A673 (cell line): Measurements from ENCODE around the gene TMEM59L. TPM values are rescaled to one million over a fixed set of nuclear protein-coding genes. Genes with fewer than 3 reads are reported as not detected.

Experiments
- BruUV-seq: library from RNA; stranded (reverse); fragments of 400-500 nt; replicated peaks from 2 replicates; lab custom pipeline; 2021; lab: Mats Ljungman, UMichigan
- CTCF ChIA-PET: fragments of 300-600 bp; sonication (Branson Sonifier 250); formaldehyde crosslinking; loops from one replicate; lab custom pipeline; 2022; ENCODE audit warnings: antibody characterized with exemption; lab: Charles Lee
- POLR2A ChIA-PET: fragments of 300-600 bp; sonication (Branson Sonifier 250); formaldehyde crosslinking; loops from one replicate; lab custom pipeline; 2022; ENCODE audit warnings: antibody characterized with exemption; ENCODE audit not compliant: low non-redundant PET; lab: Charles Lee
- DNase-seq: peaks from one replicate; pipeline ENCODE4 v3.0.0-alpha.2; 2015; ENCODE audit warnings: low spot score
- H3K27ac ChIP-seq: fragments of 200-600 bp; sonication (generic); 2 replicates; pipeline ENCODE4 v1.5.1; 2016; ENCODE audit warnings: mixed run types, low read depth, mild to moderate bottlenecking, mixed read lengths, antibody characterized with exemption, low read length; ENCODE audit not compliant: poor library complexity, severe bottlenecking
- H3K27me3 ChIP-seq: fragments of 200-600 bp; sonication (generic); replicated peaks from 2 replicates; pipeline ENCODE4 v1.6.1; 2017; ENCODE audit warnings: mixed run types, low read depth, mild to moderate bottlenecking, mixed read lengths, antibody characterized with exemption, low read length; ENCODE audit not compliant: insufficient read depth, poor library complexity
- H3K36me3 ChIP-seq: fragments of 200-600 bp; sonication (generic); 2 replicates; pipeline ENCODE4 v1.6.1; 2016; ENCODE audit warnings: mixed run types, mild to moderate bottlenecking, mixed read lengths, antibody characterized with exemption, low read length; ENCODE audit not compliant: insufficient read depth, poor library complexity, severe bottlenecking
- H3K4me1 ChIP-seq: fragments of 200-600 bp; sonication (generic); 2 replicates; pipeline ENCODE4 v1.6.1; 2017; ENCODE audit warnings: mixed run types, mild to moderate bottlenecking, mixed read lengths, antibody characterized with exemption, low read length; ENCODE audit not compliant: insufficient read depth, poor library complexity, severe bottlenecking
- H3K4me3 ChIP-seq: fragments of 200-600 bp; sonication (generic); 2 replicates; pipeline ENCODE4 v1.5.1; 2016; ENCODE audit warnings: low read depth, mixed run types, mild to moderate bottlenecking, mixed read lengths, low read length; ENCODE audit not compliant: poor library complexity, severe bottlenecking
- H3K9me3 ChIP-seq: fragments of 200-600 bp; sonication (generic); 2 replicates; pipeline ENCODE4 v1.6.1; 2016; ENCODE audit warnings: mixed run types, low read depth, mild to moderate bottlenecking, mixed read lengths, antibody characterized with exemption, low read length; ENCODE audit not compliant: poor library complexity, severe bottlenecking
- CTCF ChIP-seq: fragments of 300-800, 200-600 bp; sonication (generic); conservative IDR thresholded peaks from 2 replicates; pipeline ENCODE4 v1.5.1; 2017; ENCODE audit warnings: low read depth, mild to moderate bottlenecking, antibody characterized with exemption, low read length, moderate library complexity, mixed read lengths
- EZH2 ChIP-seq: fragments of 200-600 bp; sonication (generic); IDR thresholded peaks from 2 replicates; pipeline ENCODE4 v1.6.1; 2017; ENCODE audit warnings: borderline replicate concordance, low read depth, mild to moderate bottlenecking, mixed read lengths, antibody characterized with exemption, low read length; ENCODE audit not compliant: poor library complexity, severe bottlenecking
- intact Hi-C: fragments of 100-400 bp; cut with micrococcal nuclease; formaldehyde crosslinking; loops from one replicate; pipeline ENCODE4 v1.10.0; 2022; ENCODE audit not compliant: unreplicated experiment
- total RNA-seq: library from RNA; stranded (reverse); gene quantifications from 2 replicates; pipeline ENCODE4 v1.2.3, GENCODE V29; 2021

The TMEM59L gene
- total RNA-seq, 1 experiment from 2014 or later: 9.3 TPM

GRCh38 chr19:18647371-18647767 is 34.7 kb downstream of the TMEM59L start:
- POLR2A ChIA-PET: no interaction called here
- no peaks in the 10 kb centered on the region for H3K9me3 ChIP-seq
- no peaks in the 10 kb centered on the region for H3K36me3 ChIP-seq
- H3K4me3 ChIP-seq: no peak overlapping the region
- no peak overlapping the region for H3K27ac ChIP-seq
- no peak for DNase-seq
- intact Hi-C loops: no loop called here
- BruUV-seq: no TSS peak
- no peaks in the 10 kb centered on the region for H3K27me3 ChIP-seq
- CTCF ChIA-PET: no interaction called here
- no peaks in the 10 kb centered on the region for H3K4me1 ChIP-seq
- TF ChIP-seq EZH2 (no peak), CTCF (no peak)

- Histone ChIP-seq H3K36me3 (no peaks in the 10 kb centered on the region), H3K4me1 (no peaks in the 10 kb centered on the region), H3K27me3 (no peaks in the 10 kb centered on the region), H3K4me3 (no peak overlapping the region), H3K9me3 (no peaks in the 10 kb centered on the region), H3K27ac (no peak overlapping the region)
- no peak for DNase-seq
- intact Hi-C loops: no loop called here
- POLR2A ChIA-PET: no interaction called here
- CTCF ChIA-PET: no interaction called here
- no TSS peak for BruUV-seq
- TF ChIP-seq CTCF: no peak
- no peak for TF ChIP-seq EZH2
Observed at GRCh38 chr19:18647807-18648206, 35.1 kb downstream of the TMEM59L start.

- Histone ChIP-seq H3K27ac (no peak overlapping the region), H3K36me3 (no peaks in the 10 kb centered on the region), H3K9me3 (no peaks in the 10 kb centered on the region), H3K4me1 (no peaks in the 10 kb centered on the region), H3K4me3 (no peak overlapping the region), H3K27me3 (no peaks in the 10 kb centered on the region)
- intact Hi-C loops: no loop called here
- no peak for DNase-seq
- CTCF ChIA-PET: no interaction called here
- BruUV-seq: no TSS peak
- POLR2A ChIA-PET: no interaction called here
- TF ChIP-seq EZH2: no peak
- TF ChIP-seq CTCF: no peak
Observed at GRCh38 chr19:18648973-18649315, 36.3 kb downstream of the TMEM59L start.
